Bone marrow (tissue), 2 donors: Measurements from ENCODE around the gene SLC6A18.

ENCODE experiments used
- DNase-seq, 2 donors: peaks; one replicate each; lab custom pipeline; 2025; lab: John Stamatoyannopoulos, UW

The SLC6A18 gene

DNA sequence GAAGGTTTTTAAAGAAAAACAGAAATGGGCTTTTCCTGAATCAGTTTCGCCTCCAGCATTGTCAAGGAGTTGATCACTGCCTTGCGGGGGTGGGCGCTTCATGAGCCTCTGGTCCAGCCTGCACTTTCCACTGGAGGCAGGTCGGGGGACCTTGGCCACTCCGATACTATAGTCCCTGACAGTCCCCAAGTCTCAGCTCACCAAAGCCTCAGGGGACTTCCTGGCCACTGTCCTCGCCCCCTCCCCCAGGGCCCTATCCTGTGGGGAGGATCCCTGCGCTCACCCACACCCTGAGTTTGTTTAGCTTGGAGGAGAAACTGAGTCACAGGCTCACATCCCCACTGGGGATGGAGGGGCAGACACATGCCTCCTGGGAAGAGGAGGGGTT, 22.4 kb upstream of the SLC6A18 start:
- DNase-seq = no peak

DNA sequence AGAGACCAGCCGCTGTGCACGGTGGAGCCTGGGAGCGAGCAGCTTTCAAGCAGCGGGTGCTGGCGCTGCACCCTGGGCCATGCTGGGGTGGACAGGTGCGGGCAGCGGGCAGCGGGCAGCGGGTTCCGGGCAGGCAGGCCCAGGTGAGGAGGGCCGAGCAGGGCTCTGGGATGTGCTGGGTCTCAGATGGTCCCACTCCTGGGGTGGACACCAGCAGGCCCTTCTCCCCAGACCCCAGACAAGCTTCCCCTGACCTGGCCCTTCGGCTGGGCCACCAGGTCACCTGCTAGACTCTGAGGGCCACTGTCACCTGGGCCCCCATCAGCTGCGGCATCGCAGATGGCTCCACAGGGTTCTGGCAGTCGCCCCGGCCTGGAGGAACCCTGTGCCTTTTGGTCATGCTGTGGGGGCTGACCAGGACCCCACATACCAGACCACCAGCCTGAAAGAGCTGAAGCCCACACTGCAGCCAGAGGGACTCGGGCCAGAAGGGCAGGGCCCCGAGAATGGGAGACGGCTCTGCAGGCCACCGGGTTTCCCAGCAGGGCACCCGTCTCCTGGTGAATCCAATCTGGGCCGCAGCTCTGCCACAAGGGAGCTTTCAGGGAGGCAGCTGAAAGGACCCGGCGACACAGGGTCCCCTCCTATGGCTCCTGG, 21.7 kb upstream of the SLC6A18 start:
- DNase-seq = no peak

DNA sequence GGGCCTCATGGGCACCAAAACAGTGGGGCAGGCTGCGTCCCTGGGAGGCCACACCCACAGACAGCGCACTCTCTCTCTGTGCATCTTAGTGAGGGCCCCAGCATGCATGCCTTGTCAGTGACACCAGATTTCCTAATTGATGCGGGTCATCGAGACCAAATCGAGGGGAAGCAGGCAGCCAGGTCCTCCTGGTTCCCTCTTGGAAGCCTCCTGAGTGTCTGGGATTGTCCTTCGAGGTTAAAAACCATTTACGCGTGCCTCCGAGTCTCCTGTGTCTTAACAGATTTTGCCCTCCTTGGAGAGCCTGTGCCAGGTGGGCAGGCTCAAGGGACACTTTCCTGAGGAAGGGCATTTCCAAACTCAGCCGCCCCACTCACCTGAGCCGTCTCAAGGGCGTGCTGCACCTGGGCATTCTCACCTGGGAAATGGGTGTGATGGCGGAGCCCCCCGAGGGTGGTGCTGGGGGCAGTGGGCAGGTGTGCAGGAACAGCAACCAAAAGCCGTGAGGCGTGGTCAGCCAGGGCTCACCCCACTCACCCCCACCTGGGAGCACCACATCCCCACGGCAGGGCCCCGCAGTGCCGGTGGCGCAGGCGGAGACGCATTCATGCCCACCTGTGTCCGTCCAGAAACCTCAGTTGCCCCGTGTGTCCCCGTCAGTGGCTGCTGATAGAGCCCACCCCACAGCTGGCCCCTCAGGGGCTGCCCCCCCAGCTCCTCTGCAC, 21.1 kb upstream of the SLC6A18 start:
- no peak for DNase-seq

DNA sequence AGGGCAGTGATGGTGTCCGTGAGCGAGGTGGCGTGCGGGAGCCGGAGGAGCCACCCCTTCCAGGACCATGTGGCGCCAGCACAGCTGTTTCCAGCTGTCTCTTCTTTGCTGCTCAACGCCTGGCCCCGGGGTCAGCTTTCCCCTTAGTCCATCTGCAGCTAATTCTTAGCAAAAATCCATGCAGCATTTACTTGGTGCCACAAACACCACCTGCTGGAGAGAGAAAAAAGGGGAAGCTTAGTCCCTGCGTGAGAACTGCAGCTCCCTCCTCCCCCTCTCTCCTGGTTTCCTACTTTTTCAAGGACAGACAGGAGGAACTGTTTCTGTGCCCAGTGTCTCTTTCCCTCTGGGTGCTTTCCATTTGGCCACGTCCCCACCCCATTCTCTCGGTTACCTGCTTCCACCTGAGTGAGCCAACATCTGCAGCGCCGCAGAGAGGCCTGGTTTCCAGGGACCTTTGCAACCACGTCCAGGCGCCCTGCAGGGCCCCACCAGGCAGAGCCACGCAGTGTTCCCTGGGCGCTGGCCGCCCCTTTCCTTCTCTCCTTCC, 20.4 kb upstream of the SLC6A18 start:
- no peak for DNase-seq

DNA sequence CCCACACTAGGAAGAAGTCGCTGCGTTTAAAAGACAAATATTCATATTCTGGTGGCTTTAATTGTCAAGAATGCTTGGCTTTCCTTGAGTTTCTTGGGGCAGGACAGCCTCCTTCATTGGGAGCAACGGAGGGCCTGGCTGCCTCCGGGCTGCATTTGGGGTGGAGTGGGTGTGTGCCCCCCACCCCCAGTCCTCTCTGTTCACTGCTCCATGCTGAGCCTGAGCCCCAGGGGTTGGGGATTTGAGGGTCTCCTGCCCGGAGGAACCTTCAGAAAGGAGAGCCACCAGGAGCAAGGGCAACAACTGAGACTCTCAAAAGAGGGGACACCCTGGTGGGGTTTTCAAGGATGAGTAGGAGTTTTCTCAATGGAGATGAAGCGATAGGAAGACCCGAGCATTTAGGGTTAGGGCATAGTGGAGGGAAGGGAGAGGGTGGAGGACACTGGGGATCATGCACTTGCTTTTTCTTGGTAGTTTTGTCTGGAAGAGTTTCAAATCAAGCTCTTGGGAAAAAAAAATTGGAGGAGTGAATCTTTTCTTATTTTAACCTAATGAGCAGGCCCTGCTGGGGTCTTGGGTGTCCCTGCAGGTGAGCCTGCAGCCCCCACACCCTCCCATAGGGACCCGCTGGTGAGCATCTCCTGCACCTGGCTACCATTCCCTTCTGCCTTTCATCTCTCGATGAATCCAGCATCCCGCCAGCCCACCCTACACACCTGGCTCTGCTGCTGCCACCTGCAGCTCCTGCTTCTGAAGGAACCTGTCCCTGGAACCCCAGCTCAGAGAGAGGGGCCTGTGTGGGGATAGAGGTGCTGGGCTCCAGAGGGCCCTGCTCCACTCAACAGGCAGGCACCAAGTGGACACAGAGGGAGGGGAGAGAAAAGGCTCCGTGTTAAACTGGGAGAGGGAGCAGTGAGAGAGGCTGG, 19.7 kb upstream of the SLC6A18 start:
- no peak for DNase-seq

DNA sequence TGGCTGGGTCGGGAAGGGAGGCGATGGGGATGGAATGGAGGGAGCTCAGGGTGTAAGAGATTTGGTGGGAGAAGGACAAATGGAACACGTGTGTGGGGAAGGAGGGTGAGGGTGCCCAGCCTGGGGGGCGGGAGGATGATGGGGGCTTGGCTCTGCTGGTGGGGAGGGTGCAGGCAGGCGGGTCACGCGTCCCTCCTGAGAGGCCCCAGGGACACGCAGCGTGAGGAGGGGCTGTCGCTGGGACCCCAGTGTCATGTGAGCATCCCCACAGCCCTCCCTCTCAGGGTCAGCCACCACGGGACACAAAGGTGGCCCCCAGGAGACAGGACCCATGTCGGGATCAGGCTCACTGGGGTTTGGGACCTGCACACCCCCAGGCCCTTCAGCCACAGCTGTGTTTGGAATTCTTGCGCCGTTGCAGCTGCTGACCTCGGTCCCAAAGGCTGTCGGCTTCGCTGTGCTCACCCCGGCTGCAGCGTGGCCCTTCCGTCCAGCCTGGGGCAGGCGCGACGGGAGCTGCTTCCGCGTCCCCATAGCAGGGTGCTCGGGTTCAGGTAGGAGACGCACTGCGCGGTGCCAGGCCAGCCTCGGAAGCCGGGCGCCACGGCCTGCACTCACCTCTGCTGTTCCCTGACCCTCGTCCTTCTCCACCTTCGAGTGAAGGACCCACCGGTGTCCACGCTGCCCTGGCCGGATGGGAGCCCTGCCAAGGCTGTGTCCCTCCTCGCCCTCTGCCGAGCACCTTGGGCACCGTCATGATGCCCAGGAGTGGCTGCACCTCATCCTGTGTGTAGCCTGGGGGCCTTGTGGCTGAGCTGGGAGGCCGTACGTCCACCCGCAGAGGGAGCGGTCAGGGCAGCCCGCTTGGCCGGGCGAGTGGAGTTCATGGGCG, 18.4 kb upstream of the SLC6A18 start:
- no peak for DNase-seq

DNA sequence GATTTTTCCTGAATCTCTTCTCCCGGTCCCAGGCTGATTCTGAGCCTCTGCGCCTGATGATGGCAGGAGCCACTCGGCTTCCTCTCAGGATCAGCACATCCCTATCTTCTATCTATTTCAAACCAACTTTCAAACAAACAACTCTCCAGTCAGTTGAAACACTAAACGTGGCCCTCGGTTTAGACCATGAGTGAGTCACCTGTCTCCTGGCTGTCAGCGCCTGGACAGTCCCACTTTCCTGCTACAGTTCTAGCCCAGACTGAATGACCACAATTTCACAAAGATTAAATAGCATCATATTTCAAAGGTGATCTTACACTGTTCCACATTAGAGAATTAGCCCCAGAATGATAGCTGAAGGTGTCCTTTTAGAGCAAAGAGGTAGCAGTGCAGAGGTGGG, 17.6 kb upstream of the SLC6A18 start:
- no peak for DNase-seq

DNA sequence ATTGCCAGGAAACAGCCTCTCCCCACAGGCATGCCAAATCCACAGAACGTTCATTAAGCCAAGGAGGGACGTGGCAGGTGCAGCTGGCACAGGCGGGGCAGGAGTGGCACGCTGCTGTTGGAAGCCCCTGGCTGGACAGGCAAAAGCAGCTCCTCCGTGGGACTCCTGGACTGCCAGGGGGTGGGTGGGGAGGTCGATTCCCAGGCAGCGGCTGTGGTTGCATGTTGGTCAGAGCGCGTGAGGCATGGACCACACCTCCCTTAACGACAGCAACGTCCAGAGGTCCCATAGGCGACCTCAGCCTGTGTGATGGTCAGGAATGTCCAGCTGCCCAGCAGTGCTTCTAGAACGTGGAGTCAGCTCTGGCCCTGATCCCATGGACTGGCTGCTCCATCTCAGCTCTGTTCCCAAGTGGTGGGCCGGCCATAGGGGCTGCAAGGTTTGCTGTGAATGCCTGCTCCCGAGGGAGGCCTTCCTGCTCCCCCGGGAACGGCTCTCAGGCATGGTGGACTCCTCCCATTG, 16.9 kb upstream of the SLC6A18 start:
- DNase-seq = no peak

DNA sequence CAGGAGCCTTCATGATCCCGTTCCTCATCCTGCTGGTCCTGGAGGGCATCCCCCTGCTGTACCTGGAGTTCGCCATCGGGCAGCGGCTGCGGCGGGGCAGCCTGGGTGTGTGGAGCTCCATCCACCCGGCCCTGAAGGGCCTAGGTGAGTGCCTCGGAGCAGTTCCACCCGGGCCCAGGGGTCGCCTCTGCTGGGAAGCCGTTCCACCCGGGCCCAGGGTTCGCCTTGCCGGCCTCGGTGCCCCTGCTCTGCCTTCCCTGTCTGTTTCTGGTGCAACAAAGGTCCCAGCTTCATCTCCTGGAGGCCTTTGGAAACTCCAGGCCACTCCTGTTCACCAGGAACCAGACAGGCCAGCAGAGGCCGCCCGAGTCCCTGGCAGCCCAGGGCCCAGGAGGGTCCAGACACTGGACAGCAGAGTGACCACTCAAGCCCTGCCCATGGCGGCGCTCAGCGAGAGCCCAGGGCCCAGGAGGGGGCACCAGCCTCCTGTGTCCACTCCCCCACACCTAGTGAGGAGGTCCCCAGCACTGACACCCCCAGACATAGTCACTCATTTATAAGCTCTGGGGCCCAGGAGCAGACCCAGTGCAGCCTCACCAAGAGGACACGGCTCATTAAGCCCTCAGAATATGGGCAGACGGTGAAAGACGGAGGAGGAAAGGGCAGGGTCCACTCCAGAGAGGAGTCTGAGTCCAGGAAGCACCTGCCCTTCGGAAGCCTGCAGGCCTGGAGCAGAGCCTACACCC, 16.3 kb upstream of the SLC6A18 start:
- no peak for DNase-seq

DNA sequence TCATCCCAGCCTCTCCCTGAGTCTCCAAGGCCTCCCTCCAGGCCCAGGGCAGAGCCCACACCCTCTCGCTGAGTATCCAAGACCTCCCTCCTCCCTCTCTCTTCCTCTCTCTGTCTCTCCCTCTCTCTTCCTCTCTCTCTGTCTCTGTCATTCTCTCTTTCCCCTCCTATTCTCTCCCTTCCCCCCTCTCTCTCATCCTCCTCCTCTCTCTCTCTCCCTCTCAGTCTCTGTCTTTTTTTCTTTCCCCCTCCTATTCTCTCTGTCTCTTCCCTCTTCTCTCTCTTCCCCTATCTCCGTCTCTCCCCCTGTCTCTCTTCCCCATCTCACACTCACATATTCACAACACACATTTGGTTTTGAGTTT, 15.7 kb upstream of the SLC6A18 start:
- no peak for DNase-seq

DNA sequence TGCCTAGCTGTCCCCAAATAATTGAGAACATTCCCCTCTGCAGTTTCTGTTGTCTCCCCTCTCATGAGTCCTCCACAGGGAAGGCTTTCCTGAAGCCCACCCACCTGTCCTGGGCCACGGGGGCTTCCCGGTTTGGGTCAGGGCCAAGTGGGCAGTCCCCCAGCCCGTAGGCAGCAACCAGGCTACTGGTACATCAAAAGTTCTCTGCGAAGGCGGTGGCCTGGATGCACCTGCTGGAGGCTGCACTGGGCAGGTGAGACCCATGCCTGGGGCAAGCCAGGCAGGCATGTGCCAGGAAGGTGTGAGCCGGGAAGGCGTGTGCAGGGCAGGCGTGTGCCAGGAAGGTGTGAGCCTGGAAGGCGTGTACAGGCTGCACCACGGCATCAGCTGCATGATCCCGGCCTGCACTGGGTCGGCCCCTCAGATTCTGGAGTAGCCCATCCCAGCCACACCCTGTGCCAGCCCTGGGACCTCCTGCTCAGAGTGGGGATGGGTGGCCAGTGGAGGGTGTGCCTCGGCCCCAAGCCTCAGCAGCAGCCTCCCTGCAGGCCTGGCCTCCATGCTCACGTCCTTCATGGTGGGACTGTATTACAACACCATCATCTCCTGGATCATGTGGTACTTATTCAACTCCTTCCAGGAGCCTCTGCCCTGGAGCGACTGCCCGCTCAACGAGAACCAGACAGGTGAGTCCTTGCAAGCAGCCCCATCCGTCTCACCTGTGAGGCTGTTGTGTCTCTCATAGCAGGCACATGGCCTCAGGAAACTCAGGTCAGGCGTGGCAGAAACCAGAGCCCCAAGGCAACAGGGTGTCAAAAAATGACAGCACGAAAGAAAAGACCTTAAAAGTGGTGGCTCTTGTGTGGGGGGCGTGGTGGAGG, 15.0 kb upstream of the SLC6A18 start:
- DNase-seq = no peak

DNA sequence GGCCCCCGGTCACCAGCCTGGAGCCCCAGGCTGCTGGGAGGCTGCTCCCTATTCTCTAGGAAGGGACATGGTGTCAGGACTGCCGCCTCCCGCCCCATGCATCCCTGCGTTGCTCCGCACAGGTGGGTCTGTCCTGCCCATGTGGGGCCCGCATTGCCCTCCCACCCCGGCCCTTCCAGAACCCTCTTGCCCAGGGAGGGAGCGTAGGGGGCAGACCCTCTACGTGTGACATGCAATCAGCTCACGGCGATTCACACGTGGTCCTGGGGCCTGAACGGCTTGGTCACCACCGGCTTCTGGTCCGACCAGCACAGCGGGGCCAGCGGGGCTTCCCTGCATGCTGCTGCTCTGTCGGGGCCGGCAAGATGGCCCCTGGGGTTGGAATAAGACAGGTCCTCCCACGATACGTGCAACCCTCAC, 14.3 kb upstream of the SLC6A18 start:
- DNase-seq = no peak

DNA sequence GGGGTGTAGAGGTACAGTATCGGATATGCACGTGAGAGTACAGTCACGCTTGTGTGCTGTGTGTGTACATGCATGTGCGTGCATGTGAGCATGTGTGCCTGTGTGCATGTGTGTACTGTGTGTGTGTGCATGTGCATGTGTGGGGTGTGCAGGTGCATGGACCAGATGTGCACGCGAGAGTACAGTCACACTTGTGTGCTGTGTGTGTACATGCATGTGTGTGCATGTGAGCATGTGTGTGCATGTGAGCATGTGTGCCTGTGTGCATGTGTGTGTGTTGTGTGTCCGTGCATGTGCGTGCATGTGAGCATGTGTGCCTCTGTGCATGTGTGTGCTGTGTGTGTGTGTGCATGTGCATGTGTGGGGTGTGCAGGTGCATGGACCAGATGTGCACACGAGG, 13.5 kb upstream of the SLC6A18 start:
- DNase-seq = no peak

DNA sequence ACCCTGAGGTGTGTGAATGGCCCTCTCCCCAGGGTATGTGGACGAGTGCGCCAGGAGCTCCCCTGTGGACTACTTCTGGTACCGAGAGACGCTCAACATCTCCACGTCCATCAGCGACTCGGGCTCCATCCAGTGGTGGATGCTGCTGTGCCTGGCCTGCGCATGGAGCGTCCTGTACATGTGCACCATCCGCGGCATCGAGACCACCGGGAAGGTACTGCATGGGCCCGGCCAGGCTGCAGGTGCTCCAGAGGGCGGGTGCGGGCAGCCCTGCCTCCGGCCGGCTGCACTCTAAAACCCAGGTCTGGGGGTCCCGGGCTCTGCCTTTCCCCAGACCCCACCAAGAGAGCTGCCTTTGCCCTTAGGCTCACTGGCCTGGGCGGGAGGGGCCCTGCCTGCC, 12.9 kb upstream of the SLC6A18 start:
- no peak for DNase-seq

DNA sequence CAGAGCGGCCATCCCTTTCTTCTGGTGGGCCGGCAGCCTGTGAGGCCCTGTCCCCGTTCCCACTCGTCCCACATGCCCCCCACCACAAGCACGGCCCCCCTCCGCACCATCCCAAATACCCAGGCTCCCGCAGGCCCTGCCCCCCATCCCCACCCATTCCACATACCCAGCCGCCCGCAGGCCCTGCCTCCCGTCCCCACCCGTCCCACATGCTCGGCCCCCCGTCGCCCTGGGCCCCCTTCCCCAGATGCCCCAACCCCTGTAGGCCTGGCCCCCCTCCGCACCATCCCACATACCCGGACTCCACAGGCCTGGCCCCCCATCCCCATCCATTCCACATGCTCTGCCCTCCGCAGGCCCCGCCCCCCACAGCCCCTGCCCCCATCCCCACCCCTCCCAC, 12.3 kb upstream of the SLC6A18 start:
- DNase-seq = no peak

DNA sequence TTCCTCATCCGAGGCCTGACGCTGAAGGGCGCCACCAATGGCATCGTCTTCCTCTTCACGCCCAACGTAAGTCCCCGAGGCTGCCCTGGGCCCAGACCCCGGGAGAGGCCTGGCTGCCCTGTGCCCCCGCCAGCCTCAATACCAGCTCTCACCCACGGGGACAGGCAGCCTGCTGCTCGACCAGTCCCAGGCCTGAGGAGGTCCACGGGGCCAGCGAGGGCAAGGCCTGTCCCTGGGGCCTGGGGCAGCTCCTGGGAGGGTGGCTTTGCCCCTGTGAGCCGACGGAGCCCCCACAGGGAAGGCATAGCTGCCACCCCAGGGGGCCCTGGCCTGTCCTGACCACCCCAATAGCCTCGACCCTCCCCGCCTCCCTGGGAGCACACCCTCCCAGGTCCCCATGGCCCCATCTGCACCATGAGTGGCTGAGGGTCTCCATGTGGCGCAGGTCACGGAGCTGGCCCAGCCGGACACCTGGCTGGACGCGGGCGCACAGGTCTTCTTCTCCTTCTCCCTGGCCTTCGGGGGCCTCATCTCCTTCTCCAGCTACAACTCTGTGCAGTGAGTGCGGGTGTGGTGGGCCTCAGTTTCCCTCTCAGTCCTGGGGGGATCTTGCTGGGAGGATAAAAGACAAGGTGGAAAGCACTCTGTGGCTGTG, 11.5 kb upstream of the SLC6A18 start:
- no peak for DNase-seq

DNA sequence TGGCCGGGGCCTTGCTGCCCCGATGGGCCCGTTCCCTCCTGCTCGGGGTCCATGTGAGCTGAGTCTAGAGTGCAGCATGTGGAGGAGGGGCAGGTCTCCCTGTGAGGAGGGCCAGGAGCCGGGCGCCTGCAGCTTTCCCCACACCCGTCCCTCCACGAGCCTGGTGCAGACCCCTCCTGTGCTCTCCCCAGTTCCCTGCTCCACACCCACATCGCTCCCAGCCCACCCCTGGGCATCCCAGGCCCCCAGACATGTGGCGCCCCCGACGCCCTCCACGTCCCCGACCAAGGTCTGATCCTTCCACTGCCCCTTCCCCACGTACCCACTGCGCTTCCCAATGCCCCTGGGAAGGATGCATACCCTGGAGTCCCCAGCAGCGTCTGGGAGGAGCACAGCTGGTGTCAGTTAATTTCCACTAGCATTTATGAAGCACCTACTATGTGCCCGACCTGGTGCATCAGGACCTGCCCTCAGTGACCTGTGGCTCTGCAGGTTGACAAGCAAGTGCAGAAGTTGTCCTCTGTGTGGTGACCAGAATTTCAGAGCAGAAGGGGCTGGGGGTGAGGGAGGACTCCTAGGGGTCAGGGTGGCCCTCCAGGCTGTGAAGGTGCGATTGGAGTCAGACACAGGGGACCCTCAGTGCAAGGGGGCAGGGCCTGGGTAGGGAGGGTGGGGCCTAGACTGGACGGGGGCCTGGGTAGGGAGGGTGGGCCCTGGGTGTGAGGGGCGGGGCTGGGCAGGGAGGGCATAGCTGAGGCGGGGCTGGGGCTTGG, 10.8 kb upstream of the SLC6A18 start:
- DNase-seq = no peak

DNA sequence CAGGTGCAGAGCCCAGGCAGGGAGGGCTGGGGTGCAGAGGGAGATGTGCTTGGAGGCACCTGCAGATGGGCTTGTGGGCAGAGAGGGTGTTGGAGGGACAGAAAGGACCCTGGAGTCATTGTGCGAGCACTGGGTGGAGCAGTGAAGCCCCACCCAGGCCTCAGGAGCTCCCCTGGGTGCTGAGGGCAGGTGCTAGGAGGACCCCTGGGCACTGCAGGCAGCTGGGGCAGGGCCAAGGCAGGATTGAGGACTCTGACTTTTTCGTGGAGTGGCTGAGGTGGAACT, 10.3 kb upstream of the SLC6A18 start:
- DNase-seq = no peak
